Measurements from ENCODE around the gene SMPDL3A. TPM values are rescaled to one million over a fixed set of nuclear protein-coding genes. Genes with fewer than 3 reads are reported as not detected.

Gene SMPDL3A
- total RNA-seq, 1 experiment from 2014 or later = 3.5 TPM

DNA sequence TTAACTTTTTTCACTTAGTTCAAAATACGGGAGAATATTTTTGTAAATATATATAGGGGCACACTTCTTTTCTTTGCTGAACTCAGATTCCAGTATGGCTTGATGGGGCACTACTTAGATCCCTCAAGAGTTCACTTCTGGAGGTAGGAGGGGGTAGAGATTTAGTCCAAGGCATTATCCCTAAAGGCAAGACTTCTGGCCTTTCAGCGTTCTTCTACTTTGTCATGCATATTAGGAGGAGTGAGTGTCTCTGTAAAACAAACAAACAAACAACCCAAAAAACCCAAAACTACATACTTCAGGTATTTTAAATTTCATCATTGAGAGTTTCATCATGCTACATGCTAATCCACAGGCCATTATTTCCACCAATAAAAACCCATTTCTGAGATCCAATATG is 32.0 kb downstream of the SMPDL3A start:
- intact Hi-C loops (cut with micrococcal nuclease) = no loop called here
- TF ChIP-seq, protein P1, sequence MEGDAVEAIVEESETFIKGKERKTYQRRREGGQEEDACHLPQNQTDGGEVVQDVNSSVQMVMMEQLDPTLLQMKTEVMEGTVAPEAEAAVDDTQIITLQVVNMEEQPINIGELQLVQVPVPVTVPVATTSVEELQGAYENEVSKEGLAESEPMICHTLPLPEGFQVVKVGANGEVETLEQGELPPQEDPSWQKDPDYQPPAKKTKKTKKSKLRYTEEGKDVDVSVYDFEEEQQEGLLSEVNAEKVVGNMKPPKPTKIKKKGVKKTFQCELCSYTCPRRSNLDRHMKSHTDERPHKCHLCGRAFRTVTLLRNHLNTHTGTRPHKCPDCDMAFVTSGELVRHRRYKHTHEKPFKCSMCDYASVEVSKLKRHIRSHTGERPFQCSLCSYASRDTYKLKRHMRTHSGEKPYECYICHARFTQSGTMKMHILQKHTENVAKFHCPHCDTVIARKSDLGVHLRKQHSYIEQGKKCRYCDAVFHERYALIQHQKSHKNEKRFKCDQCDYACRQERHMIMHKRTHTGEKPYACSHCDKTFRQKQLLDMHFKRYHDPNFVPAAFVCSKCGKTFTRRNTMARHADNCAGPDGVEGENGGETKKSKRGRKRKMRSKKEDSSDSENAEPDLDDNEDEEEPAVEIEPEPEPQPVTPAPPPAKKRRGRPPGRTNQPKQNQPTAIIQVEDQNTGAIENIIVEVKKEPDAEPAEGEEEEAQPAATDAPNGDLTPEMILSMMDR (IDR thresholded peaks at IDR 0.05; ENCODE audit: unreplicated experiment) = no peak
- no peaks in the 10 kb centered on the region for H3K9me3 Mint-ChIP-seq (ENCODE audit: unreplicated experiment)
- H3K4me1 Mint-ChIP-seq (ENCODE audit: insufficient read depth, unreplicated experiment) = no peaks in the 10 kb centered on the region
- no peaks in the 10 kb centered on the region for H3K27me3 Mint-ChIP-seq (ENCODE audit: insufficient read depth, unreplicated experiment)
- no peak overlapping the region for H3K27ac Mint-ChIP-seq (ENCODE audit: low read depth, unreplicated experiment)
- H3K4me3 Mint-ChIP-seq (ENCODE audit: unreplicated experiment) = no peak overlapping the region
- no peak for DNase-seq (ENCODE audit: unreplicated experiment)
- ChIA-PET POLR2A (no interaction called here), CTCF (interaction anchor here (1.6 kb wide), 1 partner anchor 18 kb away, joined by 5 read pairs; no protein-coding TSS in a partner anchor)
- no TSS peak for BruUV-seq (replicated peaks)
- no peaks in the 10 kb centered on the region for H3K36me3 Mint-ChIP-seq (ENCODE audit: insufficient read depth, unreplicated experiment)

DNA sequence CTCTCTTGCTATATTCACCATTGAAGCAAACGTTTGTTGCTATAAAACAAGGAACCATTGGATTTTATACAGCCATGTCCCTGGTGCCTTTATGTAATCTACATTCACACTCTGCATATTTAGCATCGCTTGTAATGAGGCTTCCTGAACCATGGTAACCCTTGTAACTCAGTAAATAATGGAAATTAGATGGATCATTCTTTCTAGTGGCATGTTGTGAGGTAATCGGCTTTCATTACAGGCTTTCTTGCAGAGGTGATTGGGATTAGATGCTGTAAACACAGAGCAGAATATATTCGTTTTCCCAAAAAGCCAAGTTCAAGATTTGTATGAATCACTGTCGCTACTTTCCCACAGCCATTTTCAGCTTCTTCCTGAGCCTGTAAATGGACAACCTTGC is 36.1 kb downstream of the SMPDL3A start:
- CTCF ChIA-PET = interaction anchor here (1.0 to 2.7 kb wide), 5 partner anchors 10 to 98 kb away, joined by 3 to 14 read pairs (median 4); no protein-coding TSS in a partner anchor

GRCh38 chr6:122829456-122829855 is 40.4 kb downstream of the SMPDL3A start:
- CTCF ChIA-PET = interaction anchor here (1.0 to 2.9 kb wide), 2 partner anchors 10 to 85 kb away, joined by 3 to 12 read pairs; no protein-coding TSS in a partner anchor
- H3K27me3 Mint-ChIP-seq (ENCODE audit: insufficient read depth, unreplicated experiment) = no peaks in the 10 kb centered on the region

More for the DNA sequence above, 36.1 kb downstream of the SMPDL3A start:
- TF ChIP-seq, protein P1 (IDR thresholded peaks at IDR 0.05; ENCODE audit: unreplicated experiment) = no peak
- POLR2A ChIA-PET = interaction anchor here (0.8 kb wide), 1 partner anchor 497 kb away, joined by 3 read pairs; no protein-coding TSS in a partner anchor
- Mint-ChIP-seq H3K4me1 (ENCODE audit: insufficient read depth, unreplicated experiment) (no peaks in the 10 kb centered on the region), H3K36me3 (ENCODE audit: insufficient read depth, unreplicated experiment) (no peaks in the 10 kb centered on the region), H3K27me3 (ENCODE audit: insufficient read depth, unreplicated experiment) (no peaks in the 10 kb centered on the region), H3K9me3 (ENCODE audit: unreplicated experiment) (no peaks in the 10 kb centered on the region), H3K4me3 (ENCODE audit: unreplicated experiment) (no peak overlapping the region), H3K27ac (ENCODE audit: low read depth, unreplicated experiment) (no peak overlapping the region)
- intact Hi-C loops (cut with micrococcal nuclease) = no loop called here
- no peak for DNase-seq (ENCODE audit: unreplicated experiment)
- no TSS peak for BruUV-seq (replicated peaks)

DNA sequence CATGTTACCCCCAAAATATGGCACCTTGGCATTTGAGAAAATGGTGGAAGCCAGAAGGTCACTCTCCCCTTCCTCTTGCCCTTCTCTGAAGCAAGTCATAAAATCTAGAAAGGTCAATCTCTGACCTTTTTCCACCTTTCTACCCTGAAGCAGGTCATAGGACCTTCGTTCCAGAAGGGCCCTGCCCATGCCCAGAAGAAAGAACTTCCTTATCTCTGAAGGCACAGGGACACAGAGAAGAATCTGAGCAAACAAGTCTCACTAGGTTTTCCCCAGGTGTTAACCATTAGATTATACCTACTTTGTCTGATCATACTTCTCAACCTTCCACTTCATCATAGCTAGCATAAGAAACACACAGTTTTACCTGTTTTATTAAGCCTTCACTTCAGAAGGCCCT is 42.5 kb downstream of the SMPDL3A start:
- no peak overlapping the region for H3K27ac Mint-ChIP-seq (ENCODE audit: low read depth, unreplicated experiment)
- TF ChIP-seq, protein P1 (IDR thresholded peaks at IDR 0.05; ENCODE audit: unreplicated experiment) = no peak
- no peaks in the 10 kb centered on the region for H3K36me3 Mint-ChIP-seq (ENCODE audit: insufficient read depth, unreplicated experiment)
- no TSS peak for BruUV-seq (replicated peaks)
- no peaks in the 10 kb centered on the region for H3K27me3 Mint-ChIP-seq (ENCODE audit: insufficient read depth, unreplicated experiment)
- H3K4me1 Mint-ChIP-seq (ENCODE audit: insufficient read depth, unreplicated experiment) = no peaks in the 10 kb centered on the region
- no peak overlapping the region for H3K4me3 Mint-ChIP-seq (ENCODE audit: unreplicated experiment)
- no peak for DNase-seq (ENCODE audit: unreplicated experiment)
- ChIA-PET CTCF (interaction anchor here (0.7 to 2.9 kb wide), 5 partner anchors 8 to 229 kb away, joined by 3 to 12 read pairs (median 4); no protein-coding TSS in a partner anchor), POLR2A (interaction anchor here (1.2 kb wide), 1 partner anchor 42 kb away, joined by 4 read pairs; the partner anchor contains the start of gene SMPDL3A)
- intact Hi-C loops (cut with micrococcal nuclease) = no loop called here
- H3K9me3 Mint-ChIP-seq (ENCODE audit: unreplicated experiment) = no peaks in the 10 kb centered on the region

More at GRCh38 chr6:122829456-122829855, 40.4 kb downstream of the SMPDL3A start:
- Mint-ChIP-seq H3K4me3 (ENCODE audit: unreplicated experiment) (no peak overlapping the region), H3K4me1 (ENCODE audit: insufficient read depth, unreplicated experiment) (no peaks in the 10 kb centered on the region), H3K36me3 (ENCODE audit: insufficient read depth, unreplicated experiment) (no peaks in the 10 kb centered on the region), H3K9me3 (ENCODE audit: unreplicated experiment) (no peaks in the 10 kb centered on the region), H3K27ac (ENCODE audit: low read depth, unreplicated experiment) (no peak overlapping the region)
- POLR2A ChIA-PET = no interaction called here
- TF ChIP-seq, protein P1 (IDR thresholded peaks at IDR 0.05; ENCODE audit: unreplicated experiment) = no peak
- no peak for DNase-seq (ENCODE audit: unreplicated experiment)
- BruUV-seq (replicated peaks) = no TSS peak
- intact Hi-C loops (cut with micrococcal nuclease) = no loop called here
